OCI-LY3 (cell line): ENCODE data around the gene RARA.

Experiments used
- EZH2phosphoT487 ChIP-seq: fragments of 200-600 bp; shearing (Covaris generic); IDR thresholded peaks from 2 replicates; pipeline ENCODE4 v1.6.1; 2018; ENCODE audit warnings: antibody characterized with exemption, mixed run types, low read depth
- TF ChIP-seq, protein P1 (sequence below): fragments of 200-600, 300-600 bp; sonication (generic); IDR thresholded peaks from 2 replicates; pipeline ENCODE4 v1.5.1; 2014; ENCODE audit warnings: antibody characterized with exemption, low read length, low read depth

DNA sequence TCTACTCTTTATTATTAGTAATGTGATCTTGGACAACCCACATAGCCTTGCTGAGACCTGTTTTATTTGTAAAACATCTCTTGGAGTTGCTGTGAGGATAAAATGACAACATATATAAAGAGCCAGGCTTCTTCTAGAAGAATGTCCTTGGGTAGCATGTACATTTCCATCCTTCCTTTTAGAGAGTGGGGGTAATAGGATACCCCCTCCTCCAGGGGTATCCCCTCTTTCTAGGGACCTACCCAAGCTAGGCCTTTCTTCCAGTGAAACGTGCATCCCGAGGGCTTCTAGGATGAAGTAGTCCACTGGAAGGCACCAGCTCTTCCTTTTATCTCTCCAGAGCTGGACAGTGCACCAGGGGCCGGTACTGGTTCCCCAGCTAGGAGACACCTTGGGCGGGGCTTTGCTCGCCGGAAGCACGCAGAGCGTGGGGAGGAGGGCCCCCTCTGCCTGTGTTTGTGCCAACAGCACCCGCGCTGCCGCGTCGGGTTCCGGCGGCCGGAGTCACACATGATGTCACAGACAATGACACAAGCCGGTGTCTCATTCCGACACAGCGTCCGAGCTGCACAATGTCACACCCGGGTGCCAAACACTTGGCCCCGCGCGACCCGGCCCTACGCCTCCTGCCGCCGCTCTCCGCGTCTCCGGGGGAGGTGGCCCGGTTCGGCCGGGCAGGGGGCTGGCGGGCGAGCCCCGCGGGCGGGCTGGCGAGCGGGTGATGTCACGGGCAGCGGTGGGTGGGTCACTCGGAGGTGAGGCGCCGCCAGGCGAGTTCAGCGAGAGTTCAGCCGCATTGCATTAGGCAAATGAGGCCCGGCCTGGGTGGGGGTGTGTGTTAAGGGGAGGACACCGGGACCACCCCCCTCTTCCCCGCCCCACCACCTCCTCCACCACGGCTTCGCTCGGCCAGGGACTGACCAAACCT, 32.2 kb downstream of the RARA start:
- TF ChIP-seq, protein P1, sequence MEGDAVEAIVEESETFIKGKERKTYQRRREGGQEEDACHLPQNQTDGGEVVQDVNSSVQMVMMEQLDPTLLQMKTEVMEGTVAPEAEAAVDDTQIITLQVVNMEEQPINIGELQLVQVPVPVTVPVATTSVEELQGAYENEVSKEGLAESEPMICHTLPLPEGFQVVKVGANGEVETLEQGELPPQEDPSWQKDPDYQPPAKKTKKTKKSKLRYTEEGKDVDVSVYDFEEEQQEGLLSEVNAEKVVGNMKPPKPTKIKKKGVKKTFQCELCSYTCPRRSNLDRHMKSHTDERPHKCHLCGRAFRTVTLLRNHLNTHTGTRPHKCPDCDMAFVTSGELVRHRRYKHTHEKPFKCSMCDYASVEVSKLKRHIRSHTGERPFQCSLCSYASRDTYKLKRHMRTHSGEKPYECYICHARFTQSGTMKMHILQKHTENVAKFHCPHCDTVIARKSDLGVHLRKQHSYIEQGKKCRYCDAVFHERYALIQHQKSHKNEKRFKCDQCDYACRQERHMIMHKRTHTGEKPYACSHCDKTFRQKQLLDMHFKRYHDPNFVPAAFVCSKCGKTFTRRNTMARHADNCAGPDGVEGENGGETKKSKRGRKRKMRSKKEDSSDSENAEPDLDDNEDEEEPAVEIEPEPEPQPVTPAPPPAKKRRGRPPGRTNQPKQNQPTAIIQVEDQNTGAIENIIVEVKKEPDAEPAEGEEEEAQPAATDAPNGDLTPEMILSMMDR: peak; percentile 31; the same call in 1 of the 2 replicates
- no peak for TF ChIP-seq EZH2phosphoT487
